Measurements from ENCODE around the gene GPATCH8. TPM values are rescaled to one million over a fixed set of nuclear protein-coding genes. Genes with fewer than 3 reads are reported as not detected.

The GPATCH8 gene
- total RNA-seq, 1 experiment from 2014 or later, result 51.5 TPM

- no CpG with 5 or more reads among the region's 9 CpGs for WGBS (ENCODE audit: extremely low coverage, insufficient read length, low lambda C conversion rate)
- Histone ChIP-seq H3K9ac (ENCODE audit: extremely low read depth, insufficient read length, low read length) (no peak overlapping the region), H2BK20ac (ENCODE audit: low read depth, low read length, poor library complexity, severe bottlenecking) (no peak overlapping the region), H3K4me2 (ENCODE audit: insufficient read depth, insufficient read length, low read length) (no peak overlapping the region), H2BK5ac (ENCODE audit: insufficient read length, low read length) (no peak overlapping the region), H3K18ac (ENCODE audit: insufficient read length, low read depth, low read length) (no peak overlapping the region), H3K56ac (ENCODE audit: insufficient read length, low read depth, low read length) (no peak overlapping the region), H4K91ac (ENCODE audit: insufficient read length, low read depth, low read length) (no peak overlapping the region), H3K27me3 (ENCODE audit: insufficient read depth, low read length) (peaks cover 5% of the 10 kb centered on the region; the same call in 1 of the 2 replicates), H2BK12ac (ENCODE audit: insufficient read length, low read depth, low read length) (no peak overlapping the region), H3K14ac (ENCODE audit: insufficient read depth, low read length) (no peak overlapping the region), H4K5ac (ENCODE audit: insufficient read length, low read depth, low read length) (no peak overlapping the region), H3T11ph (ENCODE audit: low read length) (no peak overlapping the region), H4K8ac (replicated peaks; ENCODE audit: insufficient read length, low read depth, low read length) (no peak overlapping the region), H3K9me3 (ENCODE audit: control insufficient read depth, low read depth, low read length) (no peaks in the 10 kb centered on the region), H3K23ac (ENCODE audit: insufficient read length, low read depth, low read length) (no peak overlapping the region), H3K27ac (ENCODE audit: insufficient read length, low read depth, low read length) (no peak overlapping the region), H4K20me1 (ENCODE audit: control insufficient read depth, insufficient read depth, insufficient read length) (no peaks in the 10 kb centered on the region), H2BK120ac (ENCODE audit: low read depth, low read length, poor library complexity, severe bottlenecking) (no peak overlapping the region), H3K4ac (ENCODE audit: low read depth, low read length) (no peak overlapping the region), H2AFZ (ENCODE audit: low read length) (no peak overlapping the region), H3K23me2 (ENCODE audit: insufficient read length, low read depth, low read length, poor library complexity, severe bottlenecking) (peaks cover 6% of the 10 kb centered on the region), H2BK15ac (ENCODE audit: low read depth, low read length) (no peak overlapping the region), H2AK5ac (ENCODE audit: insufficient read length, low read length) (no peak overlapping the region), H3K4me1 (ENCODE audit: insufficient read depth, low read length) (peaks cover 16% of the 10 kb centered on the region), H3K79me2 (ENCODE audit: insufficient read depth, low read length) (no peaks in the 10 kb centered on the region), H3K79me1 (ENCODE audit: insufficient read depth, low read depth, low read length, poor library complexity, severe bottlenecking) (no peaks in the 10 kb centered on the region)
- H3K27ac Mint-ChIP-seq, result no peak overlapping the region
- no peaks in the 10 kb centered on the region for H3K36me3 Mint-ChIP-seq (ENCODE audit: insufficient read depth in 1 of 3, low read depth in 3 of 3)
- H3K9me3 Mint-ChIP-seq, result no peaks in the 10 kb centered on the region
- H3K27me3 Mint-ChIP-seq (ENCODE audit: low read depth), result peaks cover 55% of the 10 kb centered on the region
- 0 out of 5 replicates have a peak overlapping the region, but pooled peaks of 1 of the 2 experiments have one; percentile 3 for H3K4me3 Mint-ChIP-seq
- no peak for TF ChIP-seq CTCF (conservative IDR thresholded peaks at IDR 0.05)
- peaks cover 48 to 52% of the 10 kb centered on the region in 2 experiments for H3K4me1 Mint-ChIP-seq
- no peak for DNase-seq
These were observed 49.2 kb upstream of the GPATCH8 start for GRCh38 chr17:44552361-44552760.
